Esophagus muscularis mucosa (tissue), 4 donors: ENCODE measurements around the gene SLC12A7.

Experiments
- CTCF ChIP-seq, 3 experiments: fragments of 200-600 bp in 2 of 3; fragments of 450-650 bp in 1 of 3; sonication (generic) in 2 of 3; IDR thresholded peaks; one replicate each; pipeline ENCODE4 v1.5.1; 2017 to 2019; ENCODE audit warnings: antibody characterized with exemption in 3 of 3, mild to moderate bottlenecking in 2 of 3, moderate library complexity in 1 of 3
- EP300 ChIP-seq: sonication (generic); formaldehyde crosslinking; IDR thresholded peaks from one replicate; pipeline ENCODE4 v1.6.1; 2017; ENCODE audit warnings: antibody characterized with exemption
- POLR2A ChIP-seq: fragments of 450-650 bp; IDR thresholded peaks from one replicate; pipeline ENCODE4 v1.6.1; 2017; ENCODE audit warnings: antibody characterized with exemption, moderate library complexity, mild to moderate bottlenecking, low read depth

GRCh38 chr5:1103093-1103492 is 8.8 kb downstream of the SLC12A7 start:
- TF ChIP-seq CTCF (IDR thresholded peaks at IDR 0.05) (no peak), POLR2A (no peak), EP300 (no peak)
